Measurements from ENCODE around the gene ZNF304.

- TF ChIP-seq CTCF (conservative IDR thresholded peaks at IDR 0.05; ENCODE audit: low read depth, low read length) (no peak), EZH2 (IDR thresholded peaks at IDR 0.05; ENCODE audit: low read length, unreplicated experiment) (no peak), EZH2phosphoT487 (IDR thresholded peaks at IDR 0.05; ENCODE audit: borderline replicate concordance, low read length) (no peak)
Observed at GRCh38 chr19:57350877-57351805, at the start of gene ZNF304.

All from PC-3 (cell line).